Measurements from ENCODE around the gene MTM1.

The MTM1 gene

DNA sequence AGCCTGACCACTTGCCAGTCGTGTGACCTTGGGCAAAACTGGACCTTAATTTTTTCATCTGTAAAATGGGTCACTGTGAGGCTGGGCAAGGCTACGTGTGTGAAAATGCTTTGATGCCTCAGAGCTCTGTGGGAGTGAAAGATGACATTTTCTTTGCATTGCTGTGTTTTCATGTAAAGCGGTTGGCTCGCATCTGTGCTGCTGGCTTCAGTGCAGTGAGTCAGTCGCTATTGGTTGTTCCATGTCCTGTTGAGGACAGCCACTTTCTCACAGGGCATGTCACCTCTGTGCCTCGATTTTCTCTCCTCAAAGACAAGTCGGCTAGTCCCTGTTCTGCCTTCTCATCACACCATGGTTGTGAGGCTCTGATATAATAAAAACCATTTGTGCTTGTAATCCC, 129.2 kb downstream of the MTM1 start:
- Histone ChIP-seq H3K27me3 (ENCODE audit: low read length) (no peaks in the 10 kb centered on the region), H3K36me3 (ENCODE audit: low read length) (peaks cover 4% of the 10 kb centered on the region; the same call in 1 of the 2 replicates), H3F3A (ENCODE audit: insufficient read depth) (peaks cover 21% of the 10 kb centered on the region), H3K9ac (ENCODE audit: low read length) (no peak overlapping the region), H3K4me3 (ENCODE audit: insufficient read depth, low read length, poor library complexity, severe bottlenecking) (no peak overlapping the region), H4K20me1 (ENCODE audit: low read depth, low read length) (no peaks in the 10 kb centered on the region), H3K9me2 (replicated peaks; ENCODE audit: insufficient read depth, low read length) (no peaks in the 10 kb centered on the region), H2AFZ (ENCODE audit: low read depth, low read length, severe bottlenecking) (no peak overlapping the region), H3K79me2 (ENCODE audit: insufficient read depth, low read length) (peaks cover 57% of the 10 kb centered on the region), H3K9me3 (ENCODE audit: insufficient read depth, low read length) (no peaks in the 10 kb centered on the region), H3K27ac (ENCODE audit: low read depth, low read length) (no peak overlapping the region), H3K4me2 (ENCODE audit: low read depth, low read length, poor library complexity, severe bottlenecking) (no peak overlapping the region)
- TF ChIP-seq, protein P1, sequence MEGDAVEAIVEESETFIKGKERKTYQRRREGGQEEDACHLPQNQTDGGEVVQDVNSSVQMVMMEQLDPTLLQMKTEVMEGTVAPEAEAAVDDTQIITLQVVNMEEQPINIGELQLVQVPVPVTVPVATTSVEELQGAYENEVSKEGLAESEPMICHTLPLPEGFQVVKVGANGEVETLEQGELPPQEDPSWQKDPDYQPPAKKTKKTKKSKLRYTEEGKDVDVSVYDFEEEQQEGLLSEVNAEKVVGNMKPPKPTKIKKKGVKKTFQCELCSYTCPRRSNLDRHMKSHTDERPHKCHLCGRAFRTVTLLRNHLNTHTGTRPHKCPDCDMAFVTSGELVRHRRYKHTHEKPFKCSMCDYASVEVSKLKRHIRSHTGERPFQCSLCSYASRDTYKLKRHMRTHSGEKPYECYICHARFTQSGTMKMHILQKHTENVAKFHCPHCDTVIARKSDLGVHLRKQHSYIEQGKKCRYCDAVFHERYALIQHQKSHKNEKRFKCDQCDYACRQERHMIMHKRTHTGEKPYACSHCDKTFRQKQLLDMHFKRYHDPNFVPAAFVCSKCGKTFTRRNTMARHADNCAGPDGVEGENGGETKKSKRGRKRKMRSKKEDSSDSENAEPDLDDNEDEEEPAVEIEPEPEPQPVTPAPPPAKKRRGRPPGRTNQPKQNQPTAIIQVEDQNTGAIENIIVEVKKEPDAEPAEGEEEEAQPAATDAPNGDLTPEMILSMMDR (IDR thresholded peaks at IDR 0.05; ENCODE audit: insufficient read depth, low read length, poor library complexity, severe bottlenecking): no peak
- TF ChIP-seq EZH2phosphoT487 (conservative IDR thresholded peaks at IDR 0.05; ENCODE audit: low read length): no peak

DNA sequence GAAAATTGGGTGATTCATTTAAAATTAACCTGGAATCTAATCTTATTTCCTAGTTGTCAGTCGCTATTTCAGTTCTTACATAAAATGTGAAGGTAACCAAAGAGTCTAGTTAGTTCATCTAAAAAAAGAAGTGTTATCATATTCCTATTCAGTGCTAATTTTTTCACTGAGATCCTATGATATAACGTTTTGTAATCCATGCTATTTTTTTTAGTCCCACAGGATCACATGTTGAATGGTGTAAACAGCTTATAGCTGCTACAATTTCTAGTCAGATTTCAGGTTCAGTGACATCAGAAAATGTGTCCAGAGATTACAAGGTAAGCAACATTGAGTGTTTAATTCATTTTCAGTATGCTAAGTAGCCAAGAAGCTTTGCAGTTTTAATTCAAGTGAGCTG, 130.6 kb downstream of the MTM1 start:
- Histone ChIP-seq H3F3A (ENCODE audit: insufficient read depth) (peaks cover 19% of the 10 kb centered on the region), H3K9ac (ENCODE audit: low read length) (no peak overlapping the region), H3K9me3 (ENCODE audit: insufficient read depth, low read length) (no peaks in the 10 kb centered on the region), H3K9me2 (replicated peaks; ENCODE audit: insufficient read depth, low read length) (no peaks in the 10 kb centered on the region), H3K4me3 (ENCODE audit: insufficient read depth, low read length, poor library complexity, severe bottlenecking) (no peak overlapping the region), H2AFZ (ENCODE audit: low read depth, low read length, severe bottlenecking) (no peak overlapping the region), H3K27me3 (ENCODE audit: low read length) (no peaks in the 10 kb centered on the region), H3K36me3 (ENCODE audit: low read length) (peaks cover 4% of the 10 kb centered on the region; the same call in 1 of the 2 replicates), H3K79me2 (ENCODE audit: insufficient read depth, low read length) (peaks cover 63% of the 10 kb centered on the region), H3K4me2 (ENCODE audit: low read depth, low read length, poor library complexity, severe bottlenecking) (no peak overlapping the region), H4K20me1 (ENCODE audit: low read depth, low read length) (no peaks in the 10 kb centered on the region), H3K27ac (ENCODE audit: low read depth, low read length) (no peak overlapping the region)
- TF ChIP-seq EZH2phosphoT487 (conservative IDR thresholded peaks at IDR 0.05; ENCODE audit: low read length): no peak
- TF ChIP-seq, protein P1 (IDR thresholded peaks at IDR 0.05; ENCODE audit: insufficient read depth, low read length, poor library complexity, severe bottlenecking): no peak

DNA sequence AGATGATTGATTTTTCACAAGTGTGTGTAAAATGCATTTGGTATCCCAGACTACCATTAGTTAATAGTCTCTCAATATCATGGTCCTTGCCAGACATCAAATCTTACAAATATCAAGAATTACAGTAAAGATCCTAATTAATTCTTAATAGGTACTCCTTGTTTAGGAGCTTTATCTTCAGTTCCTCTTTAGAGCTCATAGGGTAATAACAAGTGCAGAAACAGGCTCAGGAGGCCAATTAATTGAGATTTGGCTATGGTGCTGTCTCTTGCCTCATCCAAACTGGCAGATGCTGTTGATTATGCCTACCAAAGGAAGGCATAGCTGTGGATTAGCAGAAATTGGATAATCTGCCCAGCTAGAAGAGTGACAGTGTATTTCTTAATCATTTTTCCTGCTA, 131.7 kb downstream of the MTM1 start:
- H3K9me3 ChIP-seq (ENCODE audit: insufficient read depth, low read length): no peaks in the 10 kb centered on the region
- H3F3A ChIP-seq (ENCODE audit: insufficient read depth): 0 out of 2 replicates have a peak, but pooled peaks cover 9% of the 10 kb centered on the region
- H3K4me2 ChIP-seq (ENCODE audit: low read depth, low read length, poor library complexity, severe bottlenecking): no peak overlapping the region
- no peak overlapping the region for H3K4me3 ChIP-seq (ENCODE audit: insufficient read depth, low read length, poor library complexity, severe bottlenecking)
- H3K9me2 ChIP-seq (replicated peaks; ENCODE audit: insufficient read depth, low read length): no peaks in the 10 kb centered on the region
- no peak overlapping the region for H2AFZ ChIP-seq (ENCODE audit: low read depth, low read length, severe bottlenecking)
- no peak overlapping the region for H3K9ac ChIP-seq (ENCODE audit: low read length)
- TF ChIP-seq, protein P1 (IDR thresholded peaks at IDR 0.05; ENCODE audit: insufficient read depth, low read length, poor library complexity, severe bottlenecking): no peak
- no peak for TF ChIP-seq EZH2phosphoT487 (conservative IDR thresholded peaks at IDR 0.05; ENCODE audit: low read length)
- H4K20me1 ChIP-seq (ENCODE audit: low read depth, low read length): no peaks in the 10 kb centered on the region
- no peak overlapping the region for H3K27ac ChIP-seq (ENCODE audit: low read depth, low read length)
- H3K36me3 ChIP-seq (ENCODE audit: low read length): peaks cover 4% of the 10 kb centered on the region; the same call in 1 of the 2 replicates
- H3K27me3 ChIP-seq (ENCODE audit: low read length): no peaks in the 10 kb centered on the region
- H3K79me2 ChIP-seq (ENCODE audit: insufficient read depth, low read length): peaks cover 55% of the 10 kb centered on the region

Measured in SU-DHL-6 (cell line).